HG02943 (cell line): ENCODE results near the gene SF3A1.

ENCODE experiments used
- ATAC-seq: cut with Tn5 transposase; IDR thresholded peaks from one replicate; pipeline ENCODE4 v1.9.1; 2021; ENCODE audit warnings: mild to moderate bottlenecking, low read depth, moderate library complexity; ENCODE audit not compliant: unreplicated experiment

Gene SF3A1

GRCh38 chr22:30291058-30291892 lies 65.4 kb downstream of the SF3A1 start:
- no peak for ATAC-seq

GRCh38 chr22:30290342-30291057 lies 66.2 kb downstream of the SF3A1 start:
- ATAC-seq = no peak

- ATAC-seq = peak; percentile 9
Measured at GRCh38 chr22:30289980-30290313, 66.7 kb downstream of the SF3A1 start.

DNA sequence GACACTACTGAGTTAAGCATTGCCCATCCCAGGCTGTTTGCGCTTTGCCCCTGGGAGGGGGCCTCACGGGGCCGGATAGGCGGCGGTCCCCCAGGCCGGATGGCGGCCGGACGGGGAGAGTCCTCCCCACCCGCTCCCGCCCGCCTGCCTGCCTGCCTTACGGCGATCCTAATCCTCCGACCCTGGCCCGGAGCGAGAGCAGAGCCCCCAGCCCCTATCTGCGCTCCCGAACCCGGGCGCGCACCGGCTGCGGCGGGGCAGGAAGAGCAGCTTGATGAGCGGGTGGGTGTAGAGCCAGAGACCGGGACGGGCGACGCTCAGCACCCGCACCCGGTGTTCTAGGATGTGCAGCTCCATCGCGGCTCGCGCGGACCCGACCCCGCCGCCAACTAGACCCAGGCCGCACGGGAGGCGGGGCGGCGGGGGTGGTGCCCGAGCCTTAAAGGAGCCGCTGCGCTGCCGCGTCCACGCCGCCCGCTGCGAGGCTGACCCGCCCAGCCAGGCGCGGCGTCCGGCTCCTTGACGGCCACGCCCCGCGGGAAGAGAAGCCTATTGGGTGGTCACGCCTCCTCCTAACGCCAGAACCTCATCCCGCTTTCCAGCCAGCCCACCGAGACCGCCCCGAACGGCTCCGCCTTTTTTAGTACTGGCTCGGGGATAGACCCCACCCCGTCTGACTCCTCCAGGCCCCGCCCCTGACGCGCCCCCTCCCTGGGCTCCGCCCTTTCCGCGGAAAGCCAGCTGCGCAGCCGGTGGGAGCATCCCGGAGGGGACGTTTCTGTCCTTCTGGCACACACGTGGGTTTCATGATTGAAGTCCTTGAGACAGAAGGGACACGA lies 67.3 kb downstream of the SF3A1 start, which contains the start of gene CASTOR1:
Gene CASTOR1 (minus strand): TSS at position 365 of the 839 bp plus-strand sequence. CDS start 8 bp downstream, at position 357.
- peak; percentile 48 for ATAC-seq

DNA sequence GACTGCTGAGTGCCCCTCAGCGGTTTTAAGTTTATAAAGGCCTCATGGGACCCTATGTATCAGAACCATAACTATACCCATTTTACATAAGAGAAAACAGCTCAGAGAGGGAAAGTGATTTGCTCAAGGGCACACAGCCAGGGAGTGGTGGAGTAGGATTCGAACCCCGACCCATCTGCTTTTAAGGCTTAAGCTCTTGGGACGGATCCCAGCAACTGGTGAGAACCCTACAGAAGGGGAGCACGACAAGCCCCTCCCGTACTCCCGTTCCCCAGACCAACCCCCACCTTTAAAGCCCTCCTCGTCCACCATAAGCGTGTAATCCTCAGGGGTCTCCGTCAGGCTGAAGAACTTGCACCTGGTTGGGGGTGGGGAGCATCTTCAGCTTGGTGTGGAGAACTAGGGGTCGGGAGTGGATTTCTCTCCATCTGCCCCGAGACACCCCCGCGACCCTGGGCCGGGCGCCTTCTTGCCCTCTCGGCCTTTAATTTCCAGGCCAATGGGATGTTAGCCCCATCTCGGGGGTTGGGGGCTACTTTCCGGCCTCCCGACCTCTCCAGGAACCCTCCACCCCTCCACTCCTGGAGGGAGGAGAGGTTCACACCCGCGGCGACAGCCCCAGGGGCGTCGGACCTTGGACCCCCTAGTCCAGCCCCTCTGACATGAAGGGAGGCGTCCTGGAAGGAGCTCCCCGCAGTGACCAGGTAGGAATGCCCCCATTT lies 68.1 kb downstream of the SF3A1 start:
- ATAC-seq = no peak

DNA sequence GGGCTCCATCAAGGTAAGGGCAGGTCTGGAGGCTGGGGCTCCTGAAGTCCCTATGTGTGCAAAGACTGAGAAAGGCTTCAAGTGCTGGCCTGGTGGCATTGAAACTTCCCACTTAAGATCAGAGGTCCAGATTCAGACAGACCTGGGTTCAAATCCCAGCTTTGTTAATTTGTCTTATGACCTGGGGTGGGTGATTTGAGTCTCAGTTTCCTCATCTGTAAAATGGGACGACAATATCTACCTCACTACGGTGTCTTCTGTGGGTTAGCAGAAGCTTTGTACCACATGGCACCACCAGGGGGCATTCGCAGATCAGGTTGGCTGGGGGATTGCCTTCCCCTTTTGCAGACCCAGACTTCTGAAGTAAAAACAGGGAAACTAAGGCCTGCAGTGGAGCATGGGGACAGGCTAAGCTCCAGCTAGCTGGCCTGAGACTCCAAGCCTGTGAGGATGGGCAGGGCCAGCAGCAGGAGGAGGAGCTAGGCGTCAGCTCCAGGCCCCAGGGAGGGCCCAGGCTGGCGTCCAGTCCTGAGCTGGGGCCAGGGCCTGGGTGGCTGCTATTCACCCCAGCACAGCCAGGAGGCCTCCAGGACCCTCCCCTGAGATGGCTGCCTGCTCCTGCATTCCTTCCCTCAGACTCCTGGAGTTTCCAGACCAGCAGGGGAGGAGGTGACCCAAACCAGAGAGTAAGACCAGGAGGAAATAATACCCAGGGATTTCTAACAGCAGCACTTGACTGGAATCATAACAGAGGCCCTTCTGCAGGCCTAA lies 68.9 kb downstream of the SF3A1 start:
- ATAC-seq = no peak

GRCh38 chr22:30286813-30287647 lies 69.7 kb downstream of the SF3A1 start:
- no peak for ATAC-seq

- ATAC-seq = no peak
Measured at GRCh38 chr22:30286331-30286730, 70.4 kb downstream of the SF3A1 start.

DNA sequence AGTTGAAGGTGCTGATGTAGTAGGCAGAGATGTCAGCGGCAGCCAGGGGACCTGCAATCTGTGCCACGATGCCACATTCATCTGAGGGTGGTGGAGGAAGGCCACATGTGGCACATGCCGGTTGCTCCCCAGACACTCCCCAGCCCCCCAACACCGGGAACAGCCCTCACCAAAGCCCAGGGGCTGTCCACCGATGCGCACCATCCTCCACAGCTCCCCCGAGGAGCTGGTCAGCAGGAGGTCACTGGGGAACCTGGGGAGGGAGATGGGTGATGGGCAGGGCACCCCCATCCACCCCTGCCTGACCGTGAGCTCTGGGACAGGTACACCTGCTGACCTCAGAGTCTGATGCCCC lies 70.9 kb downstream of the SF3A1 start:
- no peak for ATAC-seq

DNA sequence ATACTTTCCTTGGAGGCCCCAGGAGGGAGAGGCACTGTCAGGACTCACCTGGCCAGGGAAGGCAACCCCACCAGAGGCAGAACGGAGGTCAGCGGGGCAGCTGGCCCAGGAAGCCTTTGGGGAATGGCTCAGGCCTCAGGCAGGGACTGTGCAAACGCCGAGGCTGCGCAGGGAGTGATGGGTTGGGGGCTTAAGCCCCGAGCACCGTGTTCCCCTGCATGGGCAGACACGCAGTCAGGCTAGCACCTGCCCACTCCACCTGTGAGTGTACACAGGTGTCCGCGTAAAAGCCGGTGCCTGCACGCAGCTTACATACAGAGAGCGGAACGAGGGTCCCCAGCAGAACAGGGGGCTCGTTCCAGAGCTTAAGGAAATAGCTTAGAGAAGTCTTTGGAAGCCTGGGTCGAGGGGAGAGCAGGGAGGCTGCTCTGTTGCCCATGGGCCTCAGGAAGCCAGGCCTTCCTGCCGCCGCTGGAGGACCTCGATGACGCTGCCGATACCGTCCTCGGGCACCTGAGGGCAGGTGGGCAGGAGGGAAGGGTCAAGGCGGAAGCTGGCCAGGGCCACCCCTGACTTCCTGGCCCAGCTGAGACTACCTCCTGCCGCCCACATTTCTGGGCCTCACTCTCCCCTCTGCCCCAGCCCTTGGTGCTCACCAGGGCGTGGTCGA lies 71.4 kb downstream of the SF3A1 start:
- no peak for ATAC-seq

- ATAC-seq = no peak
Measured at GRCh38 chr22:30284666-30285065, 72.0 kb downstream of the SF3A1 start.

DNA sequence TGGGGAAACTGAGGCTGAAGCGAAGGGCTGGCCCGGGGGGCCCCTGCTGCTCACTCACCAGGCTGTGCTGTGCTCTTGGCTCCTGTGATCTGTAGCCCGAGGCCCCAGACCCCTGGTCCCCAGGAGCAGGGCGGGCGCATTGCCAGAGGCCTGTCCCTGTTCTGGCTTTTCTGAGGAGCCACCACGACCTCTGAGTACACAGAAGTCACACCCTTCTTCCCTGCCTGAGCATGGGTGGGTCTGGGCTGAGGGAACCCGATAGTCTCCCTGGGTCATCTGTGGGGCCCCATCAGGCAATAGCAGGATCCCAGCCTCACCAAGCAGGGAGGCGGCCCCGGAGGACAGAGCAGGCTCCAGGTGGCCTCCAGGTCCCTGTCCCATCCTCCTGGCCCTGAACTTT lies 72.5 kb downstream of the SF3A1 start:
- no peak for ATAC-seq

GRCh38 chr22:30283342-30283741 lies 73.4 kb downstream of the SF3A1 start:
- ATAC-seq = no peak

DNA sequence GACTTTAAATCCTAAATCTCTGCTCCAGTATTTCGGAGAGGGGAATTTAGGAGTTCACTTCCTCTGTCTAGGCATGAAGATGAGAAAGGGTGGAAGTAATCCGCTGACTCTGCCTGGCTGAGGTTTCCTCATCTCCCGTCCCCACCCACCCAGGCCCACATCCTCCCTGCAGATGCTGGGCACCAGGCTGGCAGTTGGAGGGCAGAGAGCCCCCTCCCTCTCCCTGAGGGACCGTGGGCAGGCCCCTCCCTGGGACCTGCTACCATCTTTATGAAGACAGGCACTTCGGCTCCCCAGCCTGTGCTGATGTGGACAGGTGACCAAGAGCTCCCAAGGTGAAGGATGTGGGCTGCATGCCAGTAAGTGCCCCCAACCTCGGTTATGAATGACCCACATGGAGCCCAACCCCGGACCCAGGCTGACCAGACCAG lies 74.1 kb downstream of the SF3A1 start:
- no peak for ATAC-seq
